Hematopoietic multipotent progenitor cell treated with erythropoietin and hydrocortisone succinate and interleukin-3 and kit ligand, for 6 days (in vitro differentiated cells): ENCODE results near the gene IFITM5.
"Not testable (repeated sequence)": the region's sequence is repeated elsewhere in the genome, so short reads cannot be mapped to it uniquely, and the experiment has no call there.

Source experiments
- DNase-seq: peaks from one replicate; pipeline ENCODE4 v3.0.0-alpha.2; 2015

The IFITM5 gene

DNA sequence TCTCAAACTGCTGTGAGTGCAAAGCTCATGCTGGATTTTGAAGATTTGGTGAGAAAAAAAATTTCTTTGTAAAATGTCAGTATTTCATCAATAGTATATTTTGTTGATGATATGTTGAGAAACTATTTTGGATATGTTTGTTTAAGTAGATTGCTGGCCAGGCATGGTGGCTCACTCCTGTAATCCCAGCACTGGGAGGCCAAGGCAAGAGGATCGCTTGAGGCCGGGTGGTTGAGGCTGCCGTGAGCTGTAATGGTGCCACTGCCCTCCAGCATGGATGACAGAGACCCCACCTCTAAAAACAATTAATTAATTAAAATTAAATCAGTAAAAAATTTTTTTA is 28.2 kb upstream of the IFITM5 start:
- no peak for DNase-seq

GRCh38 chr11:326842-327580 is 27.7 kb upstream of the IFITM5 start:
- peak; percentile 76 for DNase-seq

- DNase-seq, result no peak
Observed at GRCh38 chr11:326592-326841, 27.2 kb upstream of the IFITM5 start.

DNA sequence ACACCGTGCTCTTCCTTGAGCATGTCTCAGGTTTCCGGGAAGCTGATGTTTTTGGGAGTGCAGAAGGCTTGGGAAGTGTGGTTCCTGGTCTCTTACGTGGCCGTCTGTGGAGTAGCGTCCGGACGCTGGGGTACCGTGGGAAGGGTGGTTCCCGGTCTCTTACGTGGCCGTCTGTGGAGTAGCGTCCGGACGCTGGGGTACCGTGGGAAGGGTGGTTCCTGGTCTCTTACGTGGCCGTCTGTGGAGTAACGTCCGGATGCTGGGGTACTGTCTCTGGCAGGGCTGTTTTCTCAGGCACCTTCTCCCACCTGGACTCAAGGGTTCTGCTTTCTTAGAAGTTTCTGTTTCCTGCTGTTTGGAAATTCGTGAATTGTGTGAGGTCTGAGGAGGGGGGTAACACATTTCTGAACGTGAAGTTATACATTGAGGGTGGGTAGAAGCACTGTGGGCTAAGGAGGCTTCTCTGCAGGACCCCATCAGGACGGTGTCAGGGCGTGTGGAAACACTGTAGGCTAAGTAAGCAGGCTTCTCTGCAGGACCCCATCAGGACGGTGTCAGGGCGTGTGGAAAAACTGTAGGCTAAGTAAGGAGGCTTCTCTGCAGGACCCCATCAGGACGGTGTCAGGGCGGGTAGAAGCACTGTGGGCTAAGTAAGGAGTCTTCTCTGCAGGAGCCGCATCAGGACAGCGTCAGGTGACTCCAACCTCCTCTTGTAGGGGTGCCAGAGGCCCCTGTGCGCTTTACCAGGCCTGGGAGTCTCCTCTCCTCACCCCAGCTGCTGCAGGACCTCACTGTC is 26.7 kb upstream of the IFITM5 start:
- DNase-seq, result no peak

- DNase-seq, result not testable (repeated sequence)
Observed at GRCh38 chr11:324593-325517, 25.5 kb upstream of the IFITM5 start.

- DNase-seq, result no peak
Observed at GRCh38 chr11:324156-324555, 24.8 kb upstream of the IFITM5 start.

GRCh38 chr11:319888-320273 is 20.6 kb upstream of the IFITM5 start:
- not testable (repeated sequence) for DNase-seq

DNA sequence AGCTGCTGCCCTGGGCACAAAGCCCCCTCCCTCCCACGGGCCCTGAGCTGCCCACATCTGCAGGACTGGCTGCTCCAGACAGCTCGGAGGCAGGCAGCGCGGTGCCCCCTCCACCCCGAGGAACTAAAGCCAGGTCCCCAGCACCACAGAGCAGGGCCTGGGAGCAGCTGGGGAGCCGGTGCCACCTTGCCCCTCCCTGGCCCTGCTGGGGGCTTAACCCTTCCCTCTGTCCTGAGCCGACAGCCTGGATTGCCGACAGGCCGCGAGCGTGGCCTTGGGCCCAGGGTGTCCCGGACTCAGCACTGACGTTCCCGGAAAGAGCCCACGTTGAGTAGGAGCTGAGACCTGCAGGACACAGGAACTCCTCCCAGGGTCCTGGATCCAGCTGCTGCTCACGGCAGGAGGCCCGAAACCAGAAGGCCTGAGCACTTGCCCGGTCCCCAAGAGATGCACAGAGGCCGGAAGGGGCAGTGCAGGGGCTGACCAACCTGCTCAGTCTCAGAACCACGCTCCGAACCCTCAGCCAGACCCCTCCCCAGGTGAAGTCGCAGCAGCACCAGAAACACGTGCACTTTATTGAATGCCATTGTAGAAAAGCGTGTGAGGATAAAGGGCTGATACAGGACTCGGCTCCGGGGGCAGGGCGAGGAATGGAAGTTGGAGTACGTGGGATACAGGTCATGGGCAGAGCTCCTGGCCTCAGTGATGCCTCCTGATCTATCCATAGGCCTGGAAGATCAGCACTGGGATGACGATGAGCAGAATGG is 20.0 kb upstream of the IFITM5 start:
- DNase-seq, result not testable (repeated sequence)

- DNase-seq, result not testable (repeated sequence)
Observed at GRCh38 chr11:318405-319120, 19.2 kb upstream of the IFITM5 start.

- not testable (repeated sequence) for DNase-seq
Observed at GRCh38 chr11:317668-318404, 18.5 kb upstream of the IFITM5 start.

GRCh38 chr11:316891-317301 is 17.6 kb upstream of the IFITM5 start:
- no peak for DNase-seq

GRCh38 chr11:316031-316701 is 16.8 kb upstream of the IFITM5 start:
- no peak for DNase-seq

GRCh38 chr11:315516-315994 is 16.2 kb upstream of the IFITM5 start:
- DNase-seq, result no peak

DNA sequence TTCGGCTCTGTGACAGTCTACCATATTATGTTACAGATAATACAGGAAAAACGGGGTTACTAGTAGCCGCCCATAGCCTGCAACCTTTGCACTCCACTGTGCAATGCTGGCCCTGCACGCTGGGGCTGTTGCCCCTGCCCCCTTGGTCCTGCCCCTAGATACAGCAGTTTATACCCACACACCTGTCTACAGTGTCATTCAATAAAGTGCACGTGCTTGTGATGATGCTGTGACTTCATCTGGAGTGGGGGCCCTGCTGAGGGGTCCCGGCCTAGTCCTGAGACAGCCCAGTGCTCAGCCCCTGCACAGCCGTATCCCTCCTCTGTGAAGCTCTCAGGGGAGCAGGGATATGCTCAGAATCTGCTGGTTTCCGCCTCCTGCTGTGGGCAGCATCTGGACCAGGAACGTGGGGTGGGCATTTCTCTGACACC is 15.7 kb upstream of the IFITM5 start:
- no peak for DNase-seq

DNA sequence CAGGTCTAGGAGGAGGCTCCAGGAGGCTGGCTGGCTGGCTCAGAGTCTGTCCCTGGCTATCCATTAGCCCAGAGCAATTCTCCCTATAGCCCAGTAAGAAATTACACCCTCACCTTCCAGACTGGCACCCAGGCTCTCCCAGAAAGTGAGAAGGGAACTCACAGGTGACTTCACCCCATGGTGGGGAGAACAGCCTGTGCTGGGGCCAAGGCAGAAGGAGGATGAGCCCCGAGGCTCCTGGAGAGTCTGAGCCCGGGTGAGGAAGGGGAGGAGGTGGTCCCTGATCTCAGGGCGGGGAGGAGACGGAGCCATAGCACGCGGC is 15.2 kb upstream of the IFITM5 start:
- DNase-seq, result not testable (repeated sequence)

- peak; percentile 67 for DNase-seq
Observed at GRCh38 chr11:313787-314553, 14.6 kb upstream of the IFITM5 start, which contains the start of gene IFITM1. IFITM1 (plus strand) TSS chr11:314040; CDS start chr11:314171, 131 bp downstream.

DNA sequence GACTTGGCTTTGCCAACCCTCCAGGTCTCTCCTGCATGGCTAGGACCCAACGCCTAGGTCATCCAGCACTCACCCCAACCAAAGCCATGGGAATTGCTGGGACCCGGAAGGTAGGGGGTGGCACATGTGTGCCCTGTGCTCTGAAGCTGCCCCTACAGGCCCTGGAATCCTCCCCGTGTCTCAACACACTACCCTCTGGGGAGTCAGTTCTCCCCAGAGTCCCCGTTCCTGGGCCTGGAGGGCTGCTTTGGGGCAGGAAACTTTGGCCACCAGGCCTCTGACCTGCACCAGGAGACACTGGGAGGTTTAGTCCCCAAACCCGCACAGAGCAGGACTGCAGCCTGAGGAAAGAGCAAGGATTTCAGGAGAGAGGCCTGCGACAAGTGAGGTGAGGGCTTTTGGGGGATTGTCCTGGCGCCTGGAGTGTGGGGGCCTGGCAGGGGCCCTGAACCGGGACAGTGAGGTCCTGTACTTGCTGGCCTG is 14.0 kb upstream of the IFITM5 start:
- no peak for DNase-seq

GRCh38 chr11:312092-312816 is 12.9 kb upstream of the IFITM5 start:
- no peak for DNase-seq
